Mesenchymal stem cell (in vitro differentiated cells and primary cell): ENCODE measurements around the gene SRGAP2B.
"Not testable (repeated sequence)": the region's sequence is repeated elsewhere in the genome, so short reads cannot be mapped to it uniquely, and the experiment has no call there.

Experiments used
- DNase-seq: peaks from one replicate; pipeline ENCODE4 v3.0.0-alpha.2; 2013
- H2AFZ ChIP-seq: one replicate; pipeline ENCODE4 v1.6.1; 2013; ENCODE audit warnings: low read depth, mild to moderate bottlenecking, control low read depth, inconsistent platforms, low read length, moderate library complexity
- H2AK5ac ChIP-seq: 2 replicates; pipeline ENCODE4 v1.6.1; 2013; ENCODE audit warnings: low read length, moderate library complexity, mild to moderate bottlenecking, inconsistent platforms; ENCODE audit not compliant: severe bottlenecking
- H2BK120ac ChIP-seq: one replicate; pipeline ENCODE4 v1.6.1; 2013; ENCODE audit warnings: low read depth, mild to moderate bottlenecking, inconsistent platforms, low read length, moderate library complexity
- H2BK12ac ChIP-seq, 2 experiments: one replicate each; pipeline ENCODE4 v1.6.1; 2013; ENCODE audit warnings: inconsistent platforms in 2 of 2, low read length in 2 of 2, mild to moderate bottlenecking in 2 of 2, moderate library complexity in 2 of 2, control low read depth in 1 of 2
- H2BK15ac ChIP-seq: one replicate; pipeline ENCODE4 v1.6.1; 2013; ENCODE audit warnings: mild to moderate bottlenecking, low read depth, inconsistent platforms; ENCODE audit not compliant: poor library complexity, severe bottlenecking
- H2BK5ac ChIP-seq: 2 replicates; pipeline ENCODE4 v1.6.1; 2013; ENCODE audit warnings: low read depth, mild to moderate bottlenecking, low read length, control low read depth, inconsistent platforms; ENCODE audit not compliant: poor library complexity, severe bottlenecking
- H3K14ac ChIP-seq, 2 experiments: one replicate each; pipeline ENCODE4 v1.6.1; 2013; ENCODE audit warnings: inconsistent platforms in 2 of 2, low read length in 2 of 2, control low read depth in 1 of 2, mild to moderate bottlenecking in 1 of 2, moderate library complexity in 1 of 2
- H3K18ac ChIP-seq, 2 experiments: one replicate each; pipeline ENCODE4 v1.6.1; 2013; ENCODE audit warnings: inconsistent platforms in 2 of 2, low read length in 2 of 2, control low read depth in 1 of 2, low read depth in 1 of 2, mild to moderate bottlenecking in 1 of 2
- H3K23ac ChIP-seq, 2 experiments: one replicate each; pipeline ENCODE4 v1.6.1; 2013; ENCODE audit warnings: inconsistent platforms in 2 of 2, low read length in 2 of 2, mild to moderate bottlenecking in 2 of 2, moderate library complexity in 2 of 2, control low read depth in 1 of 2
- H3K27ac ChIP-seq: 2 replicates; pipeline ENCODE4 v1.5.1; 2013; ENCODE audit warnings: mild to moderate bottlenecking, moderate library complexity, low read length, control low read depth, inconsistent platforms; ENCODE audit not compliant: poor library complexity, severe bottlenecking
- H3K27me3 ChIP-seq, 2 experiments: 2 replicates each; pipeline versions ENCODE4 v1.6.1 to v1.7.0; 2013; ENCODE audit warnings: low read length in 2 of 2, mild to moderate bottlenecking in 2 of 2, moderate library complexity in 2 of 2, control low read depth in 1 of 2, inconsistent platforms in 1 of 2; ENCODE audit not compliant: control insufficient read depth in 1 of 2, insufficient read depth in 1 of 2
- H3K36me3 ChIP-seq, 2 experiments: 2 replicates each; pipeline versions ENCODE4 v1.6.1 to v1.7.0; 2013; ENCODE audit warnings: low read length in 2 of 2, control low read depth in 1 of 2, inconsistent platforms in 1 of 2, low read depth in 1 of 2, mild to moderate bottlenecking in 1 of 2; ENCODE audit not compliant: insufficient read depth in 2 of 2, control insufficient read depth in 1 of 2
- H3K4ac ChIP-seq, 2 experiments: one replicate each; pipeline ENCODE4 v1.6.1; 2013; ENCODE audit warnings: inconsistent platforms in 2 of 2, low read length in 2 of 2, mild to moderate bottlenecking in 2 of 2, moderate library complexity in 2 of 2, control low read depth in 1 of 2, low read depth in 1 of 2
- H3K4me1 ChIP-seq: 2 replicates; pipeline ENCODE4 v1.6.1; 2013; ENCODE audit warnings: low read depth, low read length, control low read depth; ENCODE audit not compliant: control insufficient read depth, insufficient read depth
- H3K4me2 ChIP-seq: 2 replicates; pipeline ENCODE4 v1.6.1; 2013; ENCODE audit warnings: low read length, mild to moderate bottlenecking, inconsistent platforms; ENCODE audit not compliant: poor library complexity, severe bottlenecking
- H3K4me3 ChIP-seq, 2 experiments: 2 replicates each; pipeline versions ENCODE4 v1.5.1 to v1.7.0; 2013; ENCODE audit warnings: low read length in 2 of 2, mild to moderate bottlenecking in 2 of 2, control low read depth in 1 of 2, low read depth in 1 of 2; ENCODE audit not compliant: insufficient read depth in 1 of 2
- H3K79me1 ChIP-seq: replicated peaks from 2 replicates; pipeline ENCODE4 v1.6.1; 2013; ENCODE audit warnings: mild to moderate bottlenecking, control low read depth, low read length, inconsistent platforms; ENCODE audit not compliant: poor library complexity, severe bottlenecking
- H3K9ac ChIP-seq: 2 replicates; pipeline ENCODE4 v1.7.0; 2013; ENCODE audit warnings: mild to moderate bottlenecking, low read length, moderate library complexity
- H3K9me3 ChIP-seq: 2 replicates; pipeline ENCODE4 v1.7.0; 2013; ENCODE audit warnings: mild to moderate bottlenecking, low read length; ENCODE audit not compliant: control insufficient read depth
- H4K8ac ChIP-seq: one replicate; pipeline ENCODE4 v1.6.1; 2013; ENCODE audit warnings: inconsistent platforms, mild to moderate bottlenecking, low read length, moderate library complexity
- H4K91ac ChIP-seq: one replicate; pipeline ENCODE4 v1.6.1; 2013; ENCODE audit warnings: mild to moderate bottlenecking, low read length, inconsistent platforms
- WGBS: methylation state at CpG from one replicate; pipeline ENCODE4 v1.1.7; 2013; ENCODE audit warnings: mixed read lengths; 5-methylcytosine and 5-hydroxymethylcytosine counted together

Gene SRGAP2B

GRCh38 chr1:145015744-145016491 is 79.2 kb downstream of the SRGAP2B start:
- not testable (repeated sequence) for H3K4ac ChIP-seq, H4K8ac ChIP-seq, H3K36me3 ChIP-seq, H2BK120ac ChIP-seq, H3K18ac ChIP-seq, H3K9me3 ChIP-seq, DNase-seq, H4K91ac ChIP-seq, H3K14ac ChIP-seq, H3K27ac ChIP-seq, H3K9ac ChIP-seq, H3K27me3 ChIP-seq, H3K79me1 ChIP-seq, H3K4me1 ChIP-seq, H2AK5ac ChIP-seq, H2BK5ac ChIP-seq, H2BK12ac ChIP-seq, H3K4me2 ChIP-seq, H2BK15ac ChIP-seq, H3K4me3 ChIP-seq, H3K23ac ChIP-seq, H2AFZ ChIP-seq
- WGBS: no CpG with 5 or more reads among the region's 2 CpGs

- not testable (repeated sequence) for H4K91ac ChIP-seq, DNase-seq, H2BK15ac ChIP-seq, H3K79me1 ChIP-seq, H3K36me3 ChIP-seq, H2BK5ac ChIP-seq, H2BK12ac ChIP-seq, H3K4me2 ChIP-seq, H2AFZ ChIP-seq, H2AK5ac ChIP-seq, H4K8ac ChIP-seq, H3K9me3 ChIP-seq, H3K4ac ChIP-seq, H2BK120ac ChIP-seq, H3K4me1 ChIP-seq, H3K9ac ChIP-seq, H3K23ac ChIP-seq, H3K18ac ChIP-seq, H3K27ac ChIP-seq, H3K27me3 ChIP-seq, H3K4me3 ChIP-seq, H3K14ac ChIP-seq
- WGBS: no CpG with 5 or more reads among the region's 4 CpGs
These were observed 81.8 kb downstream of the SRGAP2B start for GRCh38 chr1:145013353-145013752.

- not testable (repeated sequence) for H3K4me3 ChIP-seq, H3K4ac ChIP-seq, H3K14ac ChIP-seq, H3K27me3 ChIP-seq, H3K18ac ChIP-seq, H3K9ac ChIP-seq, H2AK5ac ChIP-seq, DNase-seq, H3K4me2 ChIP-seq, H2BK120ac ChIP-seq, H3K79me1 ChIP-seq, H2BK15ac ChIP-seq, H2AFZ ChIP-seq, H3K9me3 ChIP-seq, H4K8ac ChIP-seq, H3K4me1 ChIP-seq, H4K91ac ChIP-seq, H2BK5ac ChIP-seq, H3K23ac ChIP-seq, H2BK12ac ChIP-seq, H3K27ac ChIP-seq, H3K36me3 ChIP-seq
- WGBS: 100% methylated on average over 1 of the region's 4 CpGs
These were observed 83.3 kb downstream of the SRGAP2B start for GRCh38 chr1:145011811-145012210.

- no CpG with 5 or more reads among the region's 3 CpGs for WGBS
- H3K27me3 ChIP-seq, H3K18ac ChIP-seq, H2AFZ ChIP-seq, H3K23ac ChIP-seq, H3K36me3 ChIP-seq, H3K4me2 ChIP-seq, H3K4me1 ChIP-seq, H3K4me3 ChIP-seq, H4K8ac ChIP-seq, H2AK5ac ChIP-seq, DNase-seq, H3K27ac ChIP-seq, H3K9me3 ChIP-seq, H2BK5ac ChIP-seq, H2BK120ac ChIP-seq, H2BK12ac ChIP-seq, H3K9ac ChIP-seq, H3K14ac ChIP-seq, H3K4ac ChIP-seq, H2BK15ac ChIP-seq, H3K79me1 ChIP-seq, H4K91ac ChIP-seq: not testable (repeated sequence)
These were observed 84.5 kb downstream of the SRGAP2B start for GRCh38 chr1:145010580-145010979.
